HepG2 (cell line): ENCODE results near the gene NLGN3. TPM values are rescaled to one million over a fixed set of nuclear protein-coding genes. Genes with fewer than 3 reads are reported as not detected.

Source experiments
- ATAC-seq: fragments of 200-7000 bp; cut with Tn5 transposase; 3 replicates; pipeline ENCODE4 v1.9.1; 2020; ENCODE audit warnings: mild to moderate bottlenecking, moderate library complexity
- BruUV-seq: library from RNA; stranded (reverse); fragments of 400-500 nt; replicated peaks from 2 replicates; lab custom pipeline; 2021; lab: Mats Ljungman, UMichigan
- CTCF ChIA-PET: fragments of 300-600 bp; formaldehyde crosslinking; extraction: SDS; loops from one replicate; lab custom pipeline; 2021; ENCODE audit warnings: low total read pairs, inconsistent platforms, low intra/inter-chr PET ratio; lab: Yijun Ruan, JAX
- POLR2A ChIA-PET: fragments of 350-600 bp; sonication (Branson Sonifier 250); formaldehyde crosslinking; loops from one replicate; lab custom pipeline; 2020; ENCODE audit warnings: antibody characterized with exemption, inconsistent platforms; lab: Yijun Ruan, JAX
- DNase-seq: peaks from one replicate; pipeline ENCODE4 v3.0.0-alpha.2; 2015; ENCODE audit warnings: low spot score
- FAIRE-seq: peaks from 3 replicates; lab custom pipeline; 2011; peaks lifted over from hg19 to GRCh38; lab: Jason Lieb, UNC
- H2AFZ ChIP-seq: one replicate; pipeline ENCODE4 v1.6.1; 2011; ENCODE audit warnings: low read length, inconsistent platforms
- H3K27ac ChIP-seq: fragments of 300-600 bp; 3 replicates; pipeline ENCODE4 v1.8.0; 2011; ENCODE audit warnings: mixed run types, mild to moderate bottlenecking, mixed read lengths, low read length, inconsistent platforms; ENCODE audit not compliant: insufficient read depth; ENCODE audit errors: extremely low read length
- H3K27me3 ChIP-seq, 2 experiments: fragments of 200-600 bp in 1 of 2; 2 replicates in 1 of 2; 3 replicates in 1 of 2; pipeline versions ENCODE4 v1.6.0 to v1.8.0; 2011; ENCODE audit warnings: low read length in 2 of 2, mild to moderate bottlenecking in 2 of 2, moderate library complexity in 2 of 2, inconsistent platforms in 1 of 2; ENCODE audit not compliant: insufficient read depth in 2 of 2, control insufficient read depth in 1 of 2
- H3K36me3 ChIP-seq, 2 experiments: fragments of 200-600 bp in 1 of 2; replicated peaks in 1 of 2; 2 replicates in 1 of 2; 3 replicates in 1 of 2; pipeline versions ENCODE4 v1.5.1 to v1.8.0; 2011; ENCODE audit warnings: low read length in 2 of 2, inconsistent platforms in 1 of 2; ENCODE audit not compliant: insufficient read depth in 2 of 2, control insufficient read depth in 1 of 2
- H3K4me1 ChIP-seq: 2 replicates; pipeline ENCODE4 v1.5.1; 2012; ENCODE audit warnings: low read length, inconsistent platforms; ENCODE audit not compliant: insufficient read depth
- H3K4me2 ChIP-seq: 2 replicates; pipeline ENCODE4 v1.6.0; 2011; ENCODE audit warnings: low read depth, low read length, inconsistent platforms
- H3K4me3 ChIP-seq, 3 experiments: fragments of 200-600 bp in 1 of 3; sonication (generic), shearing (Covaris generic) in 1 of 3; replicated peaks in 1 of 3; 2 replicates each; pipeline ENCODE4 v1.5.1; 2011 to 2016; ENCODE audit warnings: low read length in 3 of 3, inconsistent platforms in 2 of 3, low read depth in 2 of 3, mild to moderate bottlenecking in 2 of 3, control low read depth in 1 of 3, mixed read lengths in 1 of 3; ENCODE audit not compliant: insufficient read depth in 1 of 3
- H3K79me2 ChIP-seq: one replicate; pipeline ENCODE4 v1.6.1; 2011; ENCODE audit warnings: low read length, inconsistent platforms; ENCODE audit not compliant: insufficient read depth
- H3K9ac ChIP-seq: 2 replicates; pipeline ENCODE4 v1.6.0; 2011; ENCODE audit warnings: mild to moderate bottlenecking, low read depth, low read length, inconsistent platforms; ENCODE audit not compliant: insufficient read depth
- H3K9me3 ChIP-seq: 2 replicates; pipeline ENCODE4 v1.5.1; 2012; ENCODE audit warnings: mild to moderate bottlenecking, low read length
- H4K20me1 ChIP-seq: 2 replicates; pipeline ENCODE4 v1.6.0; 2011; ENCODE audit warnings: inconsistent platforms, mild to moderate bottlenecking, low read length, moderate library complexity; ENCODE audit not compliant: insufficient read depth
- HOXA3 ChIP-seq: sonication (generic); formaldehyde crosslinking; IDR thresholded peaks from 2 replicates; pipeline ENCODE4 v1.5.0; 2020; ENCODE audit warnings: missing genetic modification reagents
- HOXA5 ChIP-seq: sonication (generic); formaldehyde crosslinking; IDR thresholded peaks from 2 replicates; pipeline ENCODE4 v1.4.0; 2020; ENCODE audit warnings: missing genetic modification reagents
- MBD4 ChIP-seq: IDR thresholded peaks from 2 replicates; pipeline ENCODE4 v1.6.1; 2012; ENCODE audit warnings: low read length, inconsistent platforms, borderline replicate concordance
- PHF8 ChIP-seq: sonication (generic); formaldehyde crosslinking; IDR thresholded peaks from 2 replicates; pipeline ENCODE4 v1.5.0; 2020; ENCODE audit warnings: missing genetic modification reagents
- PRPF4 ChIP-seq: fragments of 200-400 bp; formaldehyde crosslinking; IDR thresholded peaks from 2 replicates; pipeline ENCODE4 v1.6.1; 2016; ENCODE audit warnings: low read length, low read depth; ENCODE audit not compliant: poor library complexity, severe bottlenecking
- SOX5 ChIP-seq: IDR thresholded peaks from 2 replicates; pipeline ENCODE4 v1.6.1; 2016; ENCODE audit warnings: borderline replicate concordance
- ZNF234 ChIP-seq: sonication (generic); formaldehyde crosslinking; conservative IDR thresholded peaks from 2 replicates; pipeline ENCODE4 v1.5.1; 2020; ENCODE audit warnings: mild to moderate bottlenecking, missing genetic modification reagents
- ZNF382 ChIP-seq: sonication (generic); formaldehyde crosslinking; IDR thresholded peaks from 2 replicates; pipeline ENCODE4 v1.5.0; 2020; ENCODE audit warnings: missing genetic modification reagents, mild to moderate bottlenecking, borderline replicate concordance
- ZNF460 ChIP-seq: sonication (generic); formaldehyde crosslinking; IDR thresholded peaks from 2 replicates; pipeline ENCODE4 v1.5.1; 2020; ENCODE audit warnings: missing genetic modification reagents, mild to moderate bottlenecking, borderline replicate concordance
- ZNF563 ChIP-seq: sonication (generic); formaldehyde crosslinking; IDR thresholded peaks from 2 replicates; pipeline ENCODE4 v1.8.0; 2022; ENCODE audit warnings: mild to moderate bottlenecking, moderate library complexity, missing genetic modification reagents
- ZNF589 ChIP-seq: sonication (generic); formaldehyde crosslinking; conservative IDR thresholded peaks from 2 replicates; pipeline ENCODE4 v1.8.0; 2022; ENCODE audit warnings: mild to moderate bottlenecking, moderate library complexity, missing genetic modification reagents
- ZNF644 ChIP-seq: IDR thresholded peaks from 2 replicates; pipeline ENCODE4 v1.6.1; 2016; ENCODE audit warnings: low read depth
- ZNF674 ChIP-seq: sonication (generic); formaldehyde crosslinking; IDR thresholded peaks from 2 replicates; pipeline ENCODE4 v1.5.0; 2020; ENCODE audit warnings: low read depth, mild to moderate bottlenecking, missing genetic modification reagents
- ZZZ3 ChIP-seq: sonication (generic); formaldehyde crosslinking; IDR thresholded peaks from 2 replicates; pipeline ENCODE4 v1.4.0; 2020; ENCODE audit warnings: missing genetic modification reagents, mild to moderate bottlenecking, borderline replicate concordance
- WGBS: methylation state at CpG from one replicate; pipeline ENCODE4 v1.1.6; 2017; ENCODE audit warnings: low lambda C conversion rate; 5-methylcytosine and 5-hydroxymethylcytosine counted together
- in situ Hi-C: cut with HindIII; loops from 2 replicates; pipeline ENCODE4 v1.10.0; 2017; ENCODE audit warnings: low pct_unique_long_range_greater_than_20kb; ENCODE audit not compliant: extremely low pct_ligation_motif_present
- intact Hi-C: fragments of 100-400 bp; cut with micrococcal nuclease; formaldehyde crosslinking; loops from one replicate; pipeline ENCODE4 v1.10.0; 2022; ENCODE audit not compliant: unreplicated experiment
- polyA plus RNA-seq, 8 experiments: library from polyadenylated mRNA; depleted of rRNA in 3 of 8; stranded (reverse) in 7 of 8; unstranded in 1 of 8; fragments of >200 nt; fragmentation: Illumina TruSeq in 4 of 8; extraction: Trizol in 4 of 8; gene quantifications; 2 replicates each; pipeline versions ENCODE4 v1.2.1 to v1.2.3, GENCODE V29; 2011 to 2016; ENCODE audit warnings: low read depth in 4 of 8, missing spikeins in 1 of 8, mixed read lengths in 1 of 8; ENCODE audit not compliant: insufficient read depth in 1 of 8
- total RNA-seq, 5 experiments: library from RNA; depleted of rRNA; stranded (reverse); fragments of >200 nt; fragmentation: Illumina TruSeq; extraction: Trizol; gene quantifications; 2 replicates each; pipeline ENCODE4 v1.2.3, GENCODE V29; 2016; ENCODE audit warnings: low read depth in 1 of 5
- TF ChIP-seq, protein P1 (sequence below): sonication (generic); formaldehyde crosslinking; IDR thresholded peaks from 2 replicates; pipeline ENCODE4 v1.5.1; 2020; ENCODE audit warnings: mild to moderate bottlenecking, missing genetic modification reagents, borderline replicate concordance
- TF ChIP-seq, protein P2 (sequence below): IDR thresholded peaks from 2 replicates; pipeline ENCODE4 v1.6.1; 2016; ENCODE audit warnings: missing compliant biosample characterization, missing genetic modification reagents, borderline replicate concordance
- TF ChIP-seq, protein P3 (sequence below): sonication (generic); formaldehyde crosslinking; IDR thresholded peaks from 2 replicates; pipeline ENCODE4 v1.4.0; 2020; ENCODE audit warnings: missing genetic modification reagents, borderline replicate concordance

Gene NLGN3
- total and polyA plus RNA-seq, 2 of the 13 experiments (the other 11 are each of a cell fraction or from before 2014, with no cell fraction given), result 0.04 to 0.16 TPM

DNA sequence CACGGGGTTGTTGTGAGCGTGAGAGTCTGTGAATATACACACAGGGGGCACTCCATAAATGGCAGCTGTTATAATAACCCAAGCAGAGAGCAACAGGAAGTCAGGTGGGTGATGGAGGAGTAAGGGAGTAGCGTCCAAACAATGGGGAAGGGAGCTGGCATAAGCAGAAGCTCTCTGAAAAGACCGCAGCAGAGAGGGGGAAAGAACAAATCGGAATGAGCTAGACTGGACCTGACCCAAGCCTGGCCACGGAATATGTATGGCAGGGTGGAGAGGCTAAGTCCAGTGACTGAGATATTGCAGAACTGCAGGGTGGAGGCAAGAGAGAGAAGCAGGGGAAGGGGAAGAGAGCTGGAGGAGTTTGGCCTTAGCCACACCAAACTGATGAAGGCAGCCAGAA is 71.8 kb downstream of the NLGN3 start (continued):
- TF ChIP-seq ZNF589 (CRISPR knock-in tag) (no peak), SOX5 (peak; percentile 15; the same call in 1 of the 2 replicates)
- TF ChIP-seq, all 625 proteins: peak for 7

DNA sequence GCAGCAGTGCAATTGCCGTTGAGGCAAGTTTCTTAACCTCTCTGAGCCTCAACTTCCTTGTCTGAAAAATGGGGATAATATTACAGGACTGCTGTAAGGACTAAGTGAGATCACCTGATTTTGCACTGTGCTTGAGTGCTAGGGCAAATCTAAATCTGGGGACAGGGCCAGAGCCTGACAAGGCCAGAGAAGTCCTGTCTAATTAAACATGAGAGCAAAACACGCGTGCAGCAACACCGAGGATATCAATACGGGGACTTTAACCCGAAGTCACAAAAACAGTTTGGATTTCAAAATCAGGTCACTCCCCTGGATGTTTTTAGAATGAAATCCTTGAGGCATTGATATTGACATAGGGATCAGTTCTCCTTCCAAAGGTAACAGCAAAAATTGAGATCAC is 72.7 kb downstream of the NLGN3 start:
- no peaks in the 10 kb centered on the region for H3K9me3 ChIP-seq
- peak overlapping the region; percentile 91 for H3K27ac ChIP-seq
- BruUV-seq, result no TSS peak
- H4K20me1 ChIP-seq, result no peaks in the 10 kb centered on the region
- H3K9ac ChIP-seq, result peak overlapping the region; percentile 82
- H3K4me1 ChIP-seq, result peaks cover 59% of the 10 kb centered on the region
- peak overlapping the region; percentile 82 for H3K4me2 ChIP-seq
- intact Hi-C loops (loop anchor here (5.0 kb wide), 1 partner anchor 35 kb away; no protein-coding TSS in a partner anchor), in situ Hi-C loops (no loop called here)
- peak overlapping the region; percentile 76 to 79 (median 78); a peak in 5 of 6 replicates for H3K4me3 ChIP-seq
- WGBS, result 0% methylated on average over 3 of the region's 6 CpGs
- ChIA-PET CTCF (no interaction called here), POLR2A (interaction anchor here (0.6 to 5.5 kb wide), 6 partner anchors 10 to 78 kb away, joined by 4 to 140 read pairs (median 17); partner anchors contain the start of genes NONO and ZMYM3)
- no peak for ATAC-seq
- H3K79me2 ChIP-seq, result peaks cover 26% of the 10 kb centered on the region
- H2AFZ ChIP-seq, result no peak overlapping the region
- FAIRE-seq, result peak; percentile 71
- no peaks in the 10 kb centered on the region for H3K36me3 ChIP-seq
- no peaks in the 10 kb centered on the region; a peak in 1 of 5 replicates for H3K27me3 ChIP-seq
- DNase-seq, result no peak
- TF ChIP-seq PHF8 (0 out of 2 replicates have a peak, but pooled peaks have one; percentile 6), ZNF234 (no peak), ZZZ3 (no peak), PRPF4 (no peak), ZNF382 (CRISPR knock-in tag) (no peak), ZNF460 (CRISPR knock-in tag) (no peak), MBD4 (no peak), HOXA3 (CRISPR knock-in tag) (0 out of 2 replicates have a peak, but pooled peaks have one; percentile 17), ZNF563 (CRISPR knock-in tag) (no peak), ZNF644 (no peak), ZNF674 (CRISPR knock-in tag) (no peak), HOXA5 (CRISPR knock-in tag) (0 out of 2 replicates have a peak, but pooled peaks have one; percentile 30)
- TF ChIP-seq, protein P1, sequence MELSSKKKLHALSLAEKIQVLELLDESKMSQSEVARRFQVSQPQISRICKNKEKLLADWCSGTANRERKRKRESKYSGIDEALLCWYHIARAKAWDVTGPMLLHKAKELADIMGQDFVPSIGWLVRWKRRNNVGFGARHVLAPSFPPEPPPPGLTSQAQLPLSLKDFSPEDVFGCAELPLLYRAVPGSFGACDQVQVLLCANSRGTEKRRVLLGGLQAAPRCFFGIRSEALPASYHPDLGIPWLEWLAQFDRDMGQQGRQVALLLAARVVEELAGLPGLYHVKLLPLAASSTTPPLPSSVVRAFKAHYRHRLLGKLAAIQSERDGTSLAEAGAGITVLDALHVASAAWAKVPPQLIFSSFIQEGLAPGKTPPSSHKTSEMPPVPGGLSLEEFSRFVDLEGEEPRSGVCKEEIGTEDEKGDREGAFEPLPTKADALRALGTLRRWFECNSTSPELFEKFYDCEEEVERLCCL (CRISPR knock-in tag), result no peak
- TF ChIP-seq, protein P2, sequence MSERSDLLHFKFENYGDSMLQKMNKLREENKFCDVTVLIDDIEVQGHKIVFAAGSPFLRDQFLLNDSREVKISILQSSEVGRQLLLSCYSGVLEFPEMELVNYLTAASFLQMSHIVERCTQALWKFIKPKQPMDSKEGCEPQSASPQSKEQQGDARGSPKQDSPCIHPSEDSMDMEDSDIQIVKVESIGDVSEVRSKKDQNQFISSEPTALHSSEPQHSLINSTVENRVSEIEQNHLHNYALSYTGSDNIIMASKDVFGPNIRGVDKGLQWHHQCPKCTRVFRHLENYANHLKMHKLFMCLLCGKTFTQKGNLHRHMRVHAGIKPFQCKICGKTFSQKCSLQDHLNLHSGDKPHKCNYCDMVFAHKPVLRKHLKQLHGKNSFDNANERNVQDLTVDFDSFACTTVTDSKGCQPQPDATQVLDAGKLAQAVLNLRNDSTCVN (CRISPR knock-in tag), result no peak
- TF ChIP-seq, protein P3, sequence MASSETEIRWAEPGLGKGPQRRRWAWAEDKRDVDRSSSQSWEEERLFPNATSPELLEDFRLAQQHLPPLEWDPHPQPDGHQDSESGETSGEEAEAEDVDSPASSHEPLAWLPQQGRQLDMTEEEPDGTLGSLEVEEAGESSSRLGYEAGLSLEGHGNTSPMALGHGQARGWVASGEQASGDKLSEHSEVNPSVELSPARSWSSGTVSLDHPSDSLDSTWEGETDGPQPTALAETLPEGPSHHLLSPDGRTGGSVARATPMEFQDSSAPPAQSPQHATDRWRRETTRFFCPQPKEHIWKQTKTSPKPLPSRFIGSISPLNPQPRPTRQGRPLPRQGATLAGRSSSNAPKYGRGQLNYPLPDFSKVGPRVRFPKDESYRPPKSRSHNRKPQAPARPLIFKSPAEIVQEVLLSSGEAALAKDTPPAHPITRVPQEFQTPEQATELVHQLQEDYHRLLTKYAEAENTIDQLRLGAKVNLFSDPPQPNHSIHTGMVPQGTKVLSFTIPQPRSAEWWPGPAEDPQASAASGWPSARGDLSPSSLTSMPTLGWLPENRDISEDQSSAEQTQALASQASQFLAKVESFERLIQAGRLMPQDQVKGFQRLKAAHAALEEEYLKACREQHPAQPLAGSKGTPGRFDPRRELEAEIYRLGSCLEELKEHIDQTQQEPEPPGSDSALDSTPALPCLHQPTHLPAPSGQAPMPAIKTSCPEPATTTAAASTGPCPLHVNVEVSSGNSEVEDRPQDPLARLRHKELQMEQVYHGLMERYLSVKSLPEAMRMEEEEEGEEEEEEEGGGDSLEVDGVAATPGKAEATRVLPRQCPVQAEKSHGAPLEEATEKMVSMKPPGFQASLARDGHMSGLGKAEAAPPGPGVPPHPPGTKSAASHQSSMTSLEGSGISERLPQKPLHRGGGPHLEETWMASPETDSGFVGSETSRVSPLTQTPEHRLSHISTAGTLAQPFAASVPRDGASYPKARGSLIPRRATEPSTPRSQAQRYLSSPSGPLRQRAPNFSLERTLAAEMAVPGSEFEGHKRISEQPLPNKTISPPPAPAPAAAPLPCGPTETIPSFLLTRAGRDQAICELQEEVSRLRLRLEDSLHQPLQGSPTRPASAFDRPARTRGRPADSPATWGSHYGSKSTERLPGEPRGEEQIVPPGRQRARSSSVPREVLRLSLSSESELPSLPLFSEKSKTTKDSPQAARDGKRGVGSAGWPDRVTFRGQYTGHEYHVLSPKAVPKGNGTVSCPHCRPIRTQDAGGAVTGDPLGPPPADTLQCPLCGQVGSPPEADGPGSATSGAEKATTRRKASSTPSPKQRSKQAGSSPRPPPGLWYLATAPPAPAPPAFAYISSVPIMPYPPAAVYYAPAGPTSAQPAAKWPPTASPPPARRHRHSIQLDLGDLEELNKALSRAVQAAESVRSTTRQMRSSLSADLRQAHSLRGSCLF (CRISPR knock-in tag), result no peak
